Astrocyte (in vitro differentiated cells and primary cell): ENCODE measurements around the gene EDNRB. TPM values are rescaled to one million over a fixed set of nuclear protein-coding genes. Genes with fewer than 3 reads are reported as not detected.

Source experiments
- DNase-seq: peaks from one replicate; pipeline ENCODE4 v3.0.0-alpha.2; 2010; ENCODE audit warnings: low read depth
- FAIRE-seq: peaks from 2 replicates; lab custom pipeline; 2011; peaks lifted over from hg19 to GRCh38; lab: Jason Lieb, UNC
- H2AFZ ChIP-seq: 2 replicates; pipeline ENCODE4 v1.6.0; 2012; ENCODE audit warnings: low read depth, low read length, inconsistent platforms
- H3K27ac ChIP-seq: 2 replicates; pipeline ENCODE4 v1.5.1; 2011; ENCODE audit warnings: low read depth, low read length, inconsistent platforms
- H3K27me3 ChIP-seq: 2 replicates; pipeline ENCODE4 v1.6.0; 2011; ENCODE audit warnings: low read length, inconsistent platforms; ENCODE audit not compliant: insufficient read depth
- H3K36me3 ChIP-seq: 2 replicates; pipeline ENCODE4 v1.5.1; 2011; ENCODE audit warnings: low read length, inconsistent platforms; ENCODE audit not compliant: insufficient read depth
- H3K4me1 ChIP-seq: 2 replicates; pipeline ENCODE4 v1.5.1; 2011; ENCODE audit warnings: low read length, inconsistent platforms; ENCODE audit not compliant: insufficient read depth
- H3K4me2 ChIP-seq: 2 replicates; pipeline ENCODE4 v1.6.0; 2012; ENCODE audit warnings: low read length, inconsistent platforms
- H3K4me3 ChIP-seq: 2 replicates; pipeline ENCODE4 v1.5.1; 2011; ENCODE audit warnings: low read depth, mild to moderate bottlenecking, low read length, inconsistent platforms; ENCODE audit not compliant: insufficient read depth
- H3K79me2 ChIP-seq: 2 replicates; pipeline ENCODE4 v1.6.0; 2012; ENCODE audit warnings: mild to moderate bottlenecking, low read length, inconsistent platforms; ENCODE audit not compliant: insufficient read depth
- H3K9ac ChIP-seq: 2 replicates; pipeline ENCODE4 v1.6.0; 2012; ENCODE audit warnings: mild to moderate bottlenecking, low read length, inconsistent platforms
- H3K9me3 ChIP-seq: 2 replicates; pipeline ENCODE4 v1.5.1; 2012; ENCODE audit warnings: low read depth, mild to moderate bottlenecking, low read length, inconsistent platforms; ENCODE audit not compliant: insufficient read depth
- H4K20me1 ChIP-seq: 2 replicates; pipeline ENCODE4 v1.6.0; 2012; ENCODE audit warnings: low read length, inconsistent platforms; ENCODE audit not compliant: insufficient read depth
- H3K27ac Mint-ChIP-seq: one replicate; pipeline ENCODE4 v1.8.0; 2021; ENCODE audit warnings: mild to moderate bottlenecking, mixed read lengths; ENCODE audit not compliant: unreplicated experiment
- H3K27me3 Mint-ChIP-seq: one replicate; pipeline ENCODE4 v1.8.0; 2021; ENCODE audit warnings: low read depth, mixed read lengths; ENCODE audit not compliant: unreplicated experiment
- H3K36me3 Mint-ChIP-seq: one replicate; pipeline ENCODE4 v1.8.0; 2021; ENCODE audit warnings: low read depth, mixed read lengths; ENCODE audit not compliant: unreplicated experiment
- H3K4me1 Mint-ChIP-seq: one replicate; pipeline ENCODE4 v1.8.0; 2021; ENCODE audit warnings: low read depth, mixed read lengths; ENCODE audit not compliant: unreplicated experiment
- H3K4me3 Mint-ChIP-seq: one replicate; pipeline ENCODE4 v1.8.0; 2021; ENCODE audit warnings: mild to moderate bottlenecking, moderate library complexity, mixed read lengths; ENCODE audit not compliant: unreplicated experiment
- H3K9me3 Mint-ChIP-seq: one replicate; pipeline ENCODE4 v1.8.0; 2021; ENCODE audit warnings: mild to moderate bottlenecking, mixed read lengths; ENCODE audit not compliant: unreplicated experiment
- CTCF ChIP-seq: IDR thresholded peaks from 2 replicates; pipeline ENCODE4 v1.5.1; 2011; ENCODE audit warnings: low read depth, mild to moderate bottlenecking, inconsistent platforms, low read length, moderate library complexity; ENCODE audit not compliant: insufficient read depth
- EZH2 ChIP-seq: IDR thresholded peaks from 2 replicates; pipeline ENCODE4 v1.6.1; 2012; ENCODE audit warnings: mild to moderate bottlenecking, low read length, inconsistent platforms; ENCODE audit not compliant: insufficient read depth
- total RNA-seq: library from RNA; stranded (reverse); gene quantifications from 2 replicates; pipeline ENCODE4 v1.2.1, GENCODE V29; 2021

Gene EDNRB
- total RNA-seq, 1 donor from 2014 or later = 3.2 TPM

- H3K4me1 ChIP-seq = no peaks in the 10 kb centered on the region
- no peaks in the 10 kb centered on the region for H3K79me2 ChIP-seq
- no peak overlapping the region for H3K9ac ChIP-seq
- no peaks in the 10 kb centered on the region for H4K20me1 ChIP-seq
- no peaks in the 10 kb centered on the region for H3K9me3 ChIP-seq
- TF ChIP-seq EZH2 = no peak
- no peak for TF ChIP-seq CTCF
- H3K27ac Mint-ChIP-seq = no peak overlapping the region
- H3K9me3 Mint-ChIP-seq = no peaks in the 10 kb centered on the region
- H3K4me3 ChIP-seq = no peak overlapping the region
- no peak for FAIRE-seq
- H2AFZ ChIP-seq = no peak overlapping the region
- H3K27me3 ChIP-seq = no peaks in the 10 kb centered on the region
- no peak overlapping the region for H3K4me3 Mint-ChIP-seq
- H3K27me3 Mint-ChIP-seq = no peaks in the 10 kb centered on the region
- no peak for DNase-seq
- no peaks in the 10 kb centered on the region for H3K36me3 Mint-ChIP-seq
- no peaks in the 10 kb centered on the region for H3K4me1 Mint-ChIP-seq
- H3K36me3 ChIP-seq = no peaks in the 10 kb centered on the region
- no peak overlapping the region for H3K27ac ChIP-seq
- no peak overlapping the region for H3K4me2 ChIP-seq
These were observed 23.9 kb downstream of the EDNRB start for GRCh38 chr13:77894743-77895142.

GRCh38 chr13:77893066-77893465 is 25.6 kb downstream of the EDNRB start:
- Histone ChIP-seq H2AFZ (no peak overlapping the region), H3K4me2 (no peak overlapping the region), H3K9ac (no peak overlapping the region), H3K9me3 (no peaks in the 10 kb centered on the region), H3K4me1 (no peaks in the 10 kb centered on the region), H3K79me2 (no peaks in the 10 kb centered on the region), H3K27ac (no peak overlapping the region), H3K4me3 (no peak overlapping the region), H3K27me3 (no peaks in the 10 kb centered on the region), H4K20me1 (no peaks in the 10 kb centered on the region), H3K36me3 (no peaks in the 10 kb centered on the region)
- H3K36me3 Mint-ChIP-seq = no peaks in the 10 kb centered on the region
- no peaks in the 10 kb centered on the region for H3K9me3 Mint-ChIP-seq
- no peaks in the 10 kb centered on the region for H3K27me3 Mint-ChIP-seq
- no peak overlapping the region for H3K4me3 Mint-ChIP-seq
- no peaks in the 10 kb centered on the region for H3K4me1 Mint-ChIP-seq
- no peak for TF ChIP-seq CTCF
- TF ChIP-seq EZH2 = no peak
- no peak overlapping the region for H3K27ac Mint-ChIP-seq
- DNase-seq = no peak
- FAIRE-seq = no peak

DNA sequence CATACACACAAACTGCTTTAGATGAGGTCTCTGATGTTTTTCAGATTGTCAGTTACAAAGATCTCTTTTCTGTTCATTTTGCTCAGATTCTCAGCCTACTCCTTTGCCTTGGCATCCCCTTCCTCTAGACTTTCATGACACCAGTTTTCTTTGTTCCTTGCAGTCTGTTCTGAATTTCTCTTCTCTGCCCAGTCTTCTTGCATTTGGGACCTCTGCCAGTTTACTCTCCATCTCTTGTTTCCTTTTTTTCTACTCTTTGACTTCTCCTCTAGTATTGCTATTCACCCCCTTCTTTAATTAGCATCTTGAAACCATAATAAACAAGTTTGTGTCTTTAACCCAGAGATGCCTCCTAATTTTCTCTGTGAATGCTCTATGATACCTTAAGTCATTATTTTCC is 26.1 kb downstream of the EDNRB start:
- H3K4me3 Mint-ChIP-seq = no peak overlapping the region
- no peak overlapping the region for H3K27ac Mint-ChIP-seq
- no peak overlapping the region for H2AFZ ChIP-seq
- no peak for TF ChIP-seq CTCF
- TF ChIP-seq EZH2 = no peak
- FAIRE-seq (no peak), DNase-seq (no peak)
- no peaks in the 10 kb centered on the region for H3K79me2 ChIP-seq
- no peaks in the 10 kb centered on the region for H3K9me3 Mint-ChIP-seq
- H3K4me2 ChIP-seq = no peak overlapping the region
- H4K20me1 ChIP-seq = no peaks in the 10 kb centered on the region
- no peak overlapping the region for H3K9ac ChIP-seq
- no peaks in the 10 kb centered on the region for H3K36me3 ChIP-seq
- H3K4me1 ChIP-seq = no peaks in the 10 kb centered on the region
- H3K27ac ChIP-seq = no peak overlapping the region
- H3K27me3 Mint-ChIP-seq = no peaks in the 10 kb centered on the region
- H3K36me3 Mint-ChIP-seq = no peaks in the 10 kb centered on the region
- H3K4me1 Mint-ChIP-seq = no peaks in the 10 kb centered on the region
- H3K27me3 ChIP-seq = no peaks in the 10 kb centered on the region
- no peak overlapping the region for H3K4me3 ChIP-seq
- no peaks in the 10 kb centered on the region for H3K9me3 ChIP-seq
